HAP-1 (cell line): ENCODE measurements around the gene RAB1A.
"Not testable (repeated sequence)": the region's sequence is repeated elsewhere in the genome, so short reads cannot be mapped to it uniquely, and the experiment has no call there.

Experiments
- DNase-seq, 2 experiments: peaks; one replicate each; pipeline ENCODE4 v3.0.0-alpha.2; 2016 to 2020; ENCODE audit warnings: low spot score in 2 of 2
- H3K27me3 ChIP-seq: fragments of 250-450 bp; sonication (Bioruptor Pico); 2 replicates; pipeline ENCODE4 v1.5.1; 2020; ENCODE audit warnings: low read depth, mild to moderate bottlenecking, moderate library complexity
- H3K36me3 ChIP-seq: fragments of 250-450 bp; sonication (Bioruptor Pico); replicated peaks from 2 replicates; pipeline ENCODE4 v1.5.1; 2020; ENCODE audit warnings: mild to moderate bottlenecking
- H3K4me1 ChIP-seq: fragments of 250-450 bp; sonication (Bioruptor Pico); 2 replicates; pipeline ENCODE4 v1.5.1; 2020; ENCODE audit warnings: mild to moderate bottlenecking
- H3K4me3 ChIP-seq: fragments of 250-450 bp; sonication (Bioruptor Pico); 2 replicates; pipeline ENCODE4 v1.5.1; 2020; ENCODE audit warnings: mild to moderate bottlenecking, moderate library complexity
- H3K9me3 ChIP-seq: fragments of 250-450 bp; sonication (Bioruptor Pico); 2 replicates; pipeline ENCODE4 v1.5.1; 2020; ENCODE audit warnings: mild to moderate bottlenecking, moderate library complexity
- in situ Hi-C: fragments of 300-500 bp; cut with MboI; formaldehyde crosslinking; loops from 3 replicates; pipeline ENCODE4 v1.14.3; 2020; ENCODE audit warnings: low sequenced_read_pairs, inconsistent platforms, mixed read lengths

RAB1A gene

DNA sequence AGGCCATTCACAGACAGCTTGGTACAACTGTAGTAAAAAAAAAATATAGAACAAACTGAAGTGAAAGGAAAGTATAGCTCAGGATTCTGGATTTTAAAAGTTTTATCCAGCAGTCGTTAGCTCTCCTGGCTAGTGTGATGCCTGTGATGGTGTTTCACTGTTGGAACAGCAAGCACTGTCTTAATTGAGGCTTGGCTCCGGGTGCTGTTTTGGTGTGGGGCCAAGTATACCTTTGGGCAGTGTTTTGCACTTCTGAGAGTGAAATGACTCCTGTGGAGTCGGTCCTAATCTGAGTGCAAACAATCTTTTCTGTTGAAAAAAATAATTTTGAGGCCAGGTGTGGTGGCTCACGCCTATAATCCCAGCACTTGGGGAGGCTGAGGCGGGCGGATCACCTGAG is 28.7 kb upstream of the RAB1A start:
- H3K9me3 ChIP-seq = no peaks in the 10 kb centered on the region
- no peak overlapping the region for H3K4me3 ChIP-seq
- H3K4me1 ChIP-seq = peaks cover 9% of the 10 kb centered on the region; the same call in 1 of the 2 replicates
- H3K27me3 ChIP-seq = no peaks in the 10 kb centered on the region
- H3K36me3 ChIP-seq = no peaks in the 10 kb centered on the region
- DNase-seq = no peak
- in situ Hi-C loops = no loop called here

DNA sequence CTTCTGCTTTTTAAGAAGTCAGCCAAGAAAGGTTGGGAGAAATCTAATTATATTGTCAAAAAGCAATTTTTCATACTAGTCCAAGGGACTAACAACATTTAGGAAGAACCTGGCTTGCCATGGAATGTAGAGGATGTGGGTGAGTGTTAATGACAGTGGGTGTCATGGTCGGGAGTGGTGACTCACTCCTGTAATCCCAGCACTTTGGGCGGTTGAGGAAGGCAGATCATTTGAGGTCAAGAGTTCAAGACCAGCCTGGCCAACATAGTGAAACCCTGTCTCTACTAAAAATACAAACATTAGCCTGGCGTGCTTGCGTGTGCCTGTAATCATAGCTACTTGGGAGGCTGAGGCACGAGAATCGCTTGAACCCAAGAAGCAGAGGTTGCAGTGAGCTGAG is 27.9 kb upstream of the RAB1A start:
- in situ Hi-C loops = not testable (repeated sequence)

DNA sequence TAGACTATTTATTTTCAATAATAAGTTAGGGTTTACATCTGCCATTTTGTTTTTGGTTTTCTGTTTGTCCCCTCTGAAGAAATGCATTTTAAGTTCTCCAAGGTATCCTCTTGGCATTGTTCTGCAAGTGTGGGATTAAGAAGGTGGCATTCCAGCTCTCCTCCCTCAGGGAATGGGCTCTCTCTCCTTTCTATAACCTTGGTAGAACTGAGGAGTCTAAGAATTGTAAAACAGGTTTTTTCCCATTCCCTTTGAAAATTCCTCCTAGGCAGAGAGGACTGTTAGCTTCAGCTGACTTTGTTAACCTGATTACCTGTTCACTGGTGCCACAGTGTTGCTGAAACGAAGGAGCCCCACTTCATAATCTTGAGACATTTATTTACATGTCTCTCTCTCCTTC is 26.1 kb upstream of the RAB1A start:
- in situ Hi-C loops = no loop called here
- DNase-seq = no peak
- no peaks in the 10 kb centered on the region for H3K27me3 ChIP-seq
- no peaks in the 10 kb centered on the region for H3K9me3 ChIP-seq
- H3K4me1 ChIP-seq = peaks cover 4% of the 10 kb centered on the region; the same call in 1 of the 2 replicates
- H3K36me3 ChIP-seq = no peaks in the 10 kb centered on the region
- no peak overlapping the region for H3K4me3 ChIP-seq

More for the DNA sequence above, 27.9 kb upstream of the RAB1A start:
- H3K27me3 ChIP-seq, H3K4me1 ChIP-seq, H3K4me3 ChIP-seq, H3K36me3 ChIP-seq, H3K9me3 ChIP-seq, DNase-seq: not testable (repeated sequence)

DNA sequence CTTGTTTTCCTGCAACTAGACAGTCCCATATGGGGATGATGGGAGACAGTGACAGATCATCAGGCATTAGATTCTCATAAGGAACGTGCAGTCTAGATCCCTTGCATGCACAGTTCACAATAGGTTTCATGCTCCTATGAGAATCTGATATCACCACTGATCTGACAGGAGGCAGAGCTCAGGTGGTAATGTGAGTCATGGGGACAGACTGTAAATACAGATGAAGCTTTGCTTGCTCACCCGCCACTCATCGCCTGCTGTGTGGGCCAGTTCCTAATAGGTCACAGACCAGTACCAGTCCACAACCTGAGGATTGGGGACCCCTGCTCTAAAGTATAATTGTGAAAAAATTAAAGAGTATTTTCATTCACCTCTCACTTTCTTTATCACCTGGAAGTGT is 23.6 kb upstream of the RAB1A start:
- Histone ChIP-seq H3K4me3 (no peak overlapping the region), H3K9me3 (no peaks in the 10 kb centered on the region), H3K36me3 (no peaks in the 10 kb centered on the region), H3K4me1 (peaks cover 3% of the 10 kb centered on the region; the same call in 1 of the 2 replicates), H3K27me3 (no peaks in the 10 kb centered on the region)
- DNase-seq = no peak
- in situ Hi-C loops = no loop called here

DNA sequence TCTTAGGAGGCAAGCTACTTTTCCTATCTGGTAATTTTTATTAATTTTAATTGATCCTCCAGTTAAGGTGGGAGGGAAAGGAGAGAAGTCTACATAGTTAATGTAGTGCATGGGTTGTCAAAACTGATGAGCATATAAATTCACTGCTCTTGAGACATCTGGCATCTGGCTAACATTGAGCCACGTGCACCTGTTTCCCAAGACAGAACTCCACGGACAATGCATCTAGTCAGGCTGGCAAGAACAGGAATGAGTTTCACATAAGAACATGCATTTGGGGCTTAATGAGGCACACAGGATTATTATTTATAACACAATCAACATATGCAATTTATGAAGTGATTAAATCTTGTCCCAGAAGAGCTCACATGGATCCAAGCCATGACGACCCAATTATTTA is 16.2 kb upstream of the RAB1A start:
- Histone ChIP-seq H3K36me3 (no peaks in the 10 kb centered on the region), H3K9me3 (no peaks in the 10 kb centered on the region), H3K27me3 (peaks cover 5% of the 10 kb centered on the region; the same call in 1 of the 2 replicates), H3K4me1 (no peaks in the 10 kb centered on the region; the same call in 1 of the 2 replicates), H3K4me3 (no peak overlapping the region)
- in situ Hi-C loops = no loop called here
- DNase-seq = no peak

DNA sequence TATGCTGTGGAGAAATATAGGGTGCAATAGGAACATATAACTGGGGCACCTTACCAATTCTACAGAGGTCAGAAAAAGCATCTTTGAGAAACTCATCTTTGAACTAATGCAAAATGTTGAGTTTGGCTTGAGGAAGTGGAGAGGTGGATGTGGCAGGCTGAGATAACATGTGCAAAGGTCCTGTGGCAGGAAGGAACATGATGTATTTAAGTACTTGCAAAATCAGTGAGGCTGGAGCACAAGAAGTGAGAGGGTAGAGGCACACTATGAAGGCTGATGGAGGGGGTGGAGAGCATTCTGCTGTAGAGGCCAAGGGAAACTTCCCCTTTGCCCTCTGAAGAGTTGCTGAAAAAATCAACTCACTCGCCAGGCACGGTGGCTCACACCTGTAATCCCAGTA is 14.7 kb upstream of the RAB1A start:
- H3K9me3 ChIP-seq = no peaks in the 10 kb centered on the region
- H3K4me3 ChIP-seq = no peak overlapping the region
- no peaks in the 10 kb centered on the region for H3K36me3 ChIP-seq
- peaks cover 5% of the 10 kb centered on the region; the same call in 1 of the 2 replicates for H3K27me3 ChIP-seq
- no peaks in the 10 kb centered on the region; the same call in 1 of the 2 replicates for H3K4me1 ChIP-seq
- DNase-seq = no peak
- in situ Hi-C loops = no loop called here

DNA sequence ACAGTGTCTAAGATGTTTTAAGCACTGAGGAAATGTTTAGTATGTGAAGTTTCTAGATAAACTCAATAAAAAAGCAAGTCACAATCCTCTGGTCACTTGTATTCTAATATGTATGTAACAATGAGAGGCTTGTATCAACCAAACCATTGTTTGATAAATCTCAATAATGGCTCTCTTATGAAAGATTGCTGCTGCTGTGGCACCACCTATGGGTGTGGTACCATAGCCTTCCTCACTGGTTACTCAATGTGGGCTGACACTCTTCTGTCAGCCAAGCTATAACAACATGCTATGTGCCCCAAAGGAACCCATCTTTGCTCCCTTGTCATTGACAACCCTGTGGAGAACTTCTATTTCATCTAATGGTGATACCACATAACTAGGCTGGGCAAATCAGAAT is 12.6 kb upstream of the RAB1A start:
- Histone ChIP-seq H3K9me3 (no peaks in the 10 kb centered on the region), H3K36me3 (no peaks in the 10 kb centered on the region), H3K27me3 (peaks cover 5% of the 10 kb centered on the region; the same call in 1 of the 2 replicates), H3K4me3 (no peak overlapping the region), H3K4me1 (no peaks in the 10 kb centered on the region; the same call in 1 of the 2 replicates)
- DNase-seq = no peak
- in situ Hi-C loops = no loop called here

DNA sequence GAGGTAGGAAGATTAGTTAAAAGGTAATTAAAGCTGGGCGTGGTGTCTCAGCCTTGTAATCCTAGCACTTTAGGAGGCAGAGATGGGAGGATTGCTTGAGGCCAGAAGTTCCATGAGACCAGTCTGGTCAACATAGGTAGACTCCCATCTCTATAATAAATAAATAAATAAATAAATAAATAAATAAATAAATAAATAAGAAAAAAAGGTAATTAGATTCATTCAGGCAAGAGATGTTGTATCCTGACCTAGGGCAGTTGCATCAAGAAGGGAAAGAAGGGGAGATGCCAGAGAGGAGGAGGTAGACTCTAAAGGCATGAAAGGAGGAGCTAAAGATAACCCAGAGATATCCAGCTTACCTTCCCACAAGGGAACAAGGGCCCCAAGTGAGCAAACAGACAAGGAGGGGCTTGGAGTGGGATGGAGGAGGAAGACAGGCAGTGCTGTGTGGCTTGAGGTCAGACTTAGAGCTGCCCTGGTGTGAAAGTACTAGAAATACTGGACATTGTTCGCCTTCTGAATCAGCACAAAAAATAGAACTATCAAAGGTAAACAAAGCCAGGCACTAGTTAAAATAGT is 7.4 kb upstream of the RAB1A start:
- DNase-seq = no peak
- Histone ChIP-seq H3K27me3 (no peaks in the 10 kb centered on the region), H3K4me1 (no peaks in the 10 kb centered on the region; the same call in 1 of the 2 replicates), H3K9me3 (no peaks in the 10 kb centered on the region), H3K36me3 (no peaks in the 10 kb centered on the region), H3K4me3 (no peak overlapping the region)
- in situ Hi-C loops = no loop called here

DNA sequence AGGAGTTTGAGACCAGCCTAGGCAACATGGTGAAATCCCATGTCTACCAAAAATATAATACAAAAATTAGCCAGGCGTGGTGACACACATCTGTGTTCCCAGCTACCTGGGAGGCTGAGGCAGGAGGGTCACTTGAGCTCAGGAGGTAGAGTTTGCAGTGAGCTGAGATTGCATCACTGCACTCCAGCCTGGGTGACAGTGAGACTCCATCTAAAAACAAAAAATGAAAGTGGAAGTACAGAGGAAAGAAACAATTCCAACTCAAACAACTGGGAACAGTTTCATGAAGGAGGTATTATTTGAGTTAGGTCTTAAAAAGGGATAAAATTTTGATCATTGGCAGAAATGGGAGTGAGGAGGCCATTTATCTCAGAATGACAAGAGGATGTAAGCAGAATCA is 6.3 kb upstream of the RAB1A start:
- DNase-seq = no peak
- Histone ChIP-seq H3K4me1 (peaks cover under 1% of the 10 kb centered on the region; the same call in 1 of the 2 replicates), H3K9me3 (no peaks in the 10 kb centered on the region), H3K36me3 (no peaks in the 10 kb centered on the region), H3K27me3 (no peaks in the 10 kb centered on the region), H3K4me3 (no peak overlapping the region)
- in situ Hi-C loops = no loop called here

DNA sequence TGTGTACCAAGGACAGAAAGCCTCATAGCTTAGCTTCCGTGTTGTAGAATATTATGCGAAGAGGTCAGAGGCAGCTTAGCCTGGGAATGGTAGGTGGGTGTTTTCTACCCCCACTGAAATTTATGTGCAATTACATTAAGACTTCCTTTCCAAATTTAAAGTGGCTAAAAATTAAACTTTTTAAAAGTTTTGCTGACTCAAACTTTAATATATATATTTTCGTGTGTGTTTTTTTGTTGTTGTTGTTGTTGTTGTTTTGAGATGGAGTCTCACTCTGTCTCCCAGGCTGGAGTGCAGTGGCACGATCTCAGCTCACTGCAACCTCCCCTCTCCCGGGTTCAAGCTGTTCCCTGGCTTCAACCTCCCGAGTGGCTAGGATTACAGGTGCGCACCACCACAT is 4.3 kb upstream of the RAB1A start:
- Histone ChIP-seq H3K36me3 (0 out of 2 replicates have a peak, but pooled peaks cover 3% of the 10 kb centered on the region), H3K9me3 (no peaks in the 10 kb centered on the region), H3K27me3 (no peaks in the 10 kb centered on the region), H3K4me1 (peaks cover 3% of the 10 kb centered on the region; the same call in 1 of the 2 replicates), H3K4me3 (no peak overlapping the region)
- in situ Hi-C loops = no loop called here
- no peak for DNase-seq

DNA sequence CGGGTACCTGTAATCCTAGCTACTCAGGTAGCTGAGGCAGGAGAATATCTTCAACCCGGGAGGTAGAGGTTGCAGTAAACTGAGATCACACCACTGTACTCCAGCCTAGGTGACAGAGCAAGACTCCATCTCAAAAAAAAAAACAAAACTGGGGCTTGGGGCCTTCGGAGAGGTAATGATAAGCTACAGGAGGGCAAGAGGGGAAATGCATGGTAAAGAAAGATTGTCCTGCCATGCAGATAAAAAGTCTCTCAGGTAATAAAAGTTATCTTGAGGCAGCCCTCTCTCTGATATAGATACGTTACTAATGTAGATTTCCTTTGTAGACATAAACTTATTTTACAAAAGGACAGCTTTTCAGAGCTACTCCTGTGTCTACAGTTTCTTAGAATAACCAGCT is 3.7 kb upstream of the RAB1A start:
- no peak overlapping the region for H3K4me3 ChIP-seq
- no peaks in the 10 kb centered on the region for H3K27me3 ChIP-seq
- in situ Hi-C loops = no loop called here
- peaks cover 3% of the 10 kb centered on the region; the same call in 1 of the 2 replicates for H3K4me1 ChIP-seq
- no peaks in the 10 kb centered on the region for H3K9me3 ChIP-seq
- 0 out of 2 replicates have a peak, but pooled peaks cover 3% of the 10 kb centered on the region for H3K36me3 ChIP-seq
- no peak for DNase-seq

DNA sequence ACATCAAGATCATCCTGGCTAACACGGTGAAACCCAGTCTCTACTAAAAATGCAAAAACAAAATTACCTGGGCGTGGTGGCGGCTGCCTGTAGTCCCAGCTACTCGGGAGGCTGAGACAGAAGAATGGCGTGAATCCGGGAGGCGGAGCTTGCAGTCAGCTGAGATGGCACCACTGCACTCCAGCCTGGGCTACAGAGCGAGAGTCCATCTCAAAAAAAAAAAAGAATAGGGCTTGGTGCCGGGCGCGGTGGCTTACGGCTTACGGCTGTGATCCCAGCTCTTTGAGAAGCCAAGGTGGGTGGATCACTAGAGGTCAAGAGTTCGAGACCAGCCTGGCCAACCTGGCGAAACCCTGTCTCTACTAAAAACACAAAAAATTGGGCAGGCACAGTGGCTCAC is 3.0 kb upstream of the RAB1A start:
- in situ Hi-C loops, H3K36me3 ChIP-seq, H3K4me1 ChIP-seq, H3K27me3 ChIP-seq, H3K9me3 ChIP-seq, H3K4me3 ChIP-seq, DNase-seq: not testable (repeated sequence)

DNA sequence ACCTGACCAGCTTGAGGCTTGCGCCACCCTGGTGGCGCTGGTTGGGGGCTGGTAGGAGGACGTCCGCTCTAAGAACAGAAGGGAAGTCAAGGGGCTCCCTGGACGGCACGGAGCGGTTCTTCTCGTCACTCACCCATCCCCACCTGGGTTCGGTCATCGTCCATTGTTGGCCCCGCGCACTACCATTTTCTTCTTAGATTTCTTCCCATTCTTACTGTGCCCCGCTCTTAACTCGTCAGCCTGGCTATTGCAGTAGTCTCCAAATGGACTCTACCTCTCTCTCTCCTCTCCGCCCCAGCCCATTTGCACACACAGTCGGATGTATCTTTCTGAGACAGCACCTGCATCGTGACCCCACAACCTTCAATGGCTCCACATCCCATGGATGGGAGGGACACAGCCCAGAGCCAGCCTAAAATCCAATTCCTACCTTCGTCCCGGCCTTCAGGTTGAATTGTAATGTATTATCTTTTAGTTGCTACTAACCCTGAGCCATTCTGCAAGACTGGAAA is 814 bp upstream of the RAB1A start:
- no peak for DNase-seq
- peak overlapping the region; percentile 100 for H3K4me3 ChIP-seq
- H3K4me1 ChIP-seq = peaks cover 18% of the 10 kb centered on the region
- no peaks in the 10 kb centered on the region for H3K27me3 ChIP-seq
- H3K9me3 ChIP-seq = no peaks in the 10 kb centered on the region
- in situ Hi-C loops = no loop called here
- 0 out of 2 replicates have a peak, but pooled peaks cover 3% of the 10 kb centered on the region for H3K36me3 ChIP-seq

DNA sequence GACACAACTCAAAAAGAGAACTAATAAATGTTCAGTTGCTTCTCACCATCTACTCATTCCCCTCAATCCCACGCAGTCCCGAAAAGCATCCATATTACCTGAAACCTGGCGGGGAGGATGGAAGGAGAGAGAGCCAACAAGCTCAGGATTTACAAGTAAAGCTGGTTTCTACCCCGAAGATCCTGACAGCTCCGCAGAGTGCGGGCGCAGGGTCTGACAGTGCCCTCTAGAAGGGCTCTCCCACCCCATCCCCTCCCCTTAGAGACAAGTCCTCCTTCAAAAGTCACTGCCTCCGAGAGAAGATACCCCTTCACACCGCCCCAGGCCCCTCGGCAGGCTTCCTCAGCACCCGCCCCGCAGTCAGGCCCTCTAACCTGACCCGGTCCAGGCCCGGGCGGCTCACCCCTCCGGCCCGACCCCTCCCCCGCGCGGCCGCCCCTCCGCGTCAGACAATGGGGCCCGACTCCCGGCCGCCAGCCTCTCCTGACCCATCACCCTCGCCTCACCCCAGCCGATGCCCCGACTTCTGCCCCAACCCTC is 550 bp downstream of the RAB1A start:
- 0 out of 2 replicates have a peak, but pooled peaks cover 3% of the 10 kb centered on the region for H3K36me3 ChIP-seq
- no peaks in the 10 kb centered on the region for H3K27me3 ChIP-seq
- DNase-seq = peak; percentile 18 to 55
- peaks cover 26% of the 10 kb centered on the region for H3K4me1 ChIP-seq
- H3K9me3 ChIP-seq = no peaks in the 10 kb centered on the region
- in situ Hi-C loops = no loop called here
- H3K4me3 ChIP-seq = peak overlapping the region; percentile 100
